ENCODE measurements around the gene CNN2. TPM values are rescaled to one million over a fixed set of nuclear protein-coding genes. Genes with fewer than 3 reads are reported as not detected.

CNN2 gene
- total RNA-seq, 1 experiment from 2014 or later, result 524 TPM

DNA sequence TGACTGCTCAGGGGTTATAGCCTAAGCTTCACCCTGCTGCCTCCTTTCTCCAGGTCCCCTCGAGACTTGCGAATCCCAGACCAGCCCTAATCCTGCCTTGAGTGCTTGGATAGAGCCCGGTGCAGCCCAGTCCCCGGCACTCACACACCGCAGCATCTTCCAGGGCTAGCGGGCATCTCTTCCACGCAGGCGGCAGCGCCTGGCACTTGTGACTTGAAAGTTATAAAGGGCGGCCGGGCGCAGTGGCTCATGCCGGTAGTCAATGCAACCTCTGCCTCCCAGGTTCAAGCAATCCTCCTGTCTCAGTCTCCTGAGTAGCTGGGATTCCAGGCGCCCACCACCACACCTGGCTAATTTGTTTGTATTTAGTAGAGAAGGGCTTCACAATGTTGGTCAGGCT, 40.3 kb upstream of the CNN2 start:
- peaks cover 2% of the 10 kb centered on the region; the same call in 1 of the 2 replicates for H3K27me3 Mint-ChIP-seq (ENCODE audit: low read depth)
- Histone ChIP-seq H2BK120ac (ENCODE audit: low read depth, low read length, poor library complexity, severe bottlenecking) (no peak overlapping the region), H3K4me2 (ENCODE audit: insufficient read depth, insufficient read length, low read length) (no peak overlapping the region), H3K23me2 (ENCODE audit: insufficient read length, low read depth, low read length, poor library complexity, severe bottlenecking) (peaks cover 7% of the 10 kb centered on the region), H2BK5ac (ENCODE audit: insufficient read length, low read length) (no peak overlapping the region), H4K8ac (replicated peaks; ENCODE audit: insufficient read length, low read depth, low read length) (no peak overlapping the region), H3K27ac (ENCODE audit: insufficient read length, low read depth, low read length) (no peak overlapping the region), H3T11ph (ENCODE audit: low read length) (no peak overlapping the region), H3K4me1 (ENCODE audit: insufficient read depth, low read length) (no peaks in the 10 kb centered on the region), H3K9me3 (ENCODE audit: control insufficient read depth, low read depth, low read length) (no peaks in the 10 kb centered on the region), H3K23ac (ENCODE audit: insufficient read length, low read depth, low read length) (no peak overlapping the region), H3K56ac (ENCODE audit: insufficient read length, low read depth, low read length) (no peak overlapping the region), H3K79me1 (ENCODE audit: insufficient read depth, low read depth, low read length, poor library complexity, severe bottlenecking) (no peaks in the 10 kb centered on the region), H2BK20ac (ENCODE audit: low read depth, low read length, poor library complexity, severe bottlenecking) (no peak overlapping the region), H3K4ac (ENCODE audit: low read depth, low read length) (no peak overlapping the region), H3K18ac (ENCODE audit: insufficient read length, low read depth, low read length) (no peak overlapping the region), H2AFZ (ENCODE audit: low read length) (no peak overlapping the region), H3K79me2 (ENCODE audit: insufficient read depth, low read length) (no peaks in the 10 kb centered on the region; the same call in 1 of the 2 replicates), H4K91ac (ENCODE audit: insufficient read length, low read depth, low read length) (no peak overlapping the region), H3K9ac (ENCODE audit: extremely low read depth, insufficient read length, low read length) (no peak overlapping the region), H2AK5ac (ENCODE audit: insufficient read length, low read length) (no peak overlapping the region), H3K14ac (ENCODE audit: insufficient read depth, low read length) (no peak overlapping the region), H4K20me1 (ENCODE audit: control insufficient read depth, insufficient read depth, insufficient read length) (peaks cover 3% of the 10 kb centered on the region), H2BK15ac (ENCODE audit: low read depth, low read length) (no peak overlapping the region), H2BK12ac (ENCODE audit: insufficient read length, low read depth, low read length) (no peak overlapping the region), H3K27me3 (ENCODE audit: insufficient read depth, low read length) (no peaks in the 10 kb centered on the region), H4K5ac (ENCODE audit: insufficient read length, low read depth, low read length) (no peak overlapping the region)
- no peaks in the 10 kb centered on the region for H3K9me3 Mint-ChIP-seq
- no CpG with 5 or more reads among the region's 14 CpGs for WGBS (ENCODE audit: extremely low coverage, insufficient read length, low lambda C conversion rate)
- DNase-seq, result no peak
- H3K4me1 Mint-ChIP-seq, result peaks cover 5 to 19% of the 10 kb centered on the region in 2 experiments
- H3K4me3 Mint-ChIP-seq, result no peak overlapping the region; a peak in 1 of 5 replicates
- peaks cover 10 to 36% (median 33%) of the 10 kb centered on the region in 3 experiments; a peak in 6 of 7 replicates for H3K36me3 Mint-ChIP-seq (ENCODE audit: insufficient read depth in 1 of 3, low read depth in 3 of 3)
- TF ChIP-seq, protein P1, sequence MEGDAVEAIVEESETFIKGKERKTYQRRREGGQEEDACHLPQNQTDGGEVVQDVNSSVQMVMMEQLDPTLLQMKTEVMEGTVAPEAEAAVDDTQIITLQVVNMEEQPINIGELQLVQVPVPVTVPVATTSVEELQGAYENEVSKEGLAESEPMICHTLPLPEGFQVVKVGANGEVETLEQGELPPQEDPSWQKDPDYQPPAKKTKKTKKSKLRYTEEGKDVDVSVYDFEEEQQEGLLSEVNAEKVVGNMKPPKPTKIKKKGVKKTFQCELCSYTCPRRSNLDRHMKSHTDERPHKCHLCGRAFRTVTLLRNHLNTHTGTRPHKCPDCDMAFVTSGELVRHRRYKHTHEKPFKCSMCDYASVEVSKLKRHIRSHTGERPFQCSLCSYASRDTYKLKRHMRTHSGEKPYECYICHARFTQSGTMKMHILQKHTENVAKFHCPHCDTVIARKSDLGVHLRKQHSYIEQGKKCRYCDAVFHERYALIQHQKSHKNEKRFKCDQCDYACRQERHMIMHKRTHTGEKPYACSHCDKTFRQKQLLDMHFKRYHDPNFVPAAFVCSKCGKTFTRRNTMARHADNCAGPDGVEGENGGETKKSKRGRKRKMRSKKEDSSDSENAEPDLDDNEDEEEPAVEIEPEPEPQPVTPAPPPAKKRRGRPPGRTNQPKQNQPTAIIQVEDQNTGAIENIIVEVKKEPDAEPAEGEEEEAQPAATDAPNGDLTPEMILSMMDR (conservative IDR thresholded peaks at IDR 0.05), result no peak
- H3K27ac Mint-ChIP-seq, result no peak overlapping the region

Data from H9 (cell line).